Thyroid gland (tissue), 4 donors: ENCODE data around the gene FOXB2.

ENCODE experiments used
- CTCF ChIP-seq, 6 experiments: fragments of 200-600 bp in 3 of 6; fragments of 450-650 bp in 3 of 6; sonication (generic) in 3 of 6; IDR thresholded peaks; one replicate each; pipeline ENCODE4 v1.5.1; 2016 to 2019; ENCODE audit warnings: antibody characterized with exemption in 6 of 6, mild to moderate bottlenecking in 2 of 6, inconsistent platforms in 1 of 6, moderate library complexity in 1 of 6
- POLR2A ChIP-seq, 2 donors: fragments of 450-650 bp; IDR thresholded peaks; one replicate each; pipeline ENCODE4 v1.6.1; 2017; ENCODE audit warnings: antibody characterized with exemption in 2 of 2, mild to moderate bottlenecking in 2 of 2, moderate library complexity in 1 of 2

DNA sequence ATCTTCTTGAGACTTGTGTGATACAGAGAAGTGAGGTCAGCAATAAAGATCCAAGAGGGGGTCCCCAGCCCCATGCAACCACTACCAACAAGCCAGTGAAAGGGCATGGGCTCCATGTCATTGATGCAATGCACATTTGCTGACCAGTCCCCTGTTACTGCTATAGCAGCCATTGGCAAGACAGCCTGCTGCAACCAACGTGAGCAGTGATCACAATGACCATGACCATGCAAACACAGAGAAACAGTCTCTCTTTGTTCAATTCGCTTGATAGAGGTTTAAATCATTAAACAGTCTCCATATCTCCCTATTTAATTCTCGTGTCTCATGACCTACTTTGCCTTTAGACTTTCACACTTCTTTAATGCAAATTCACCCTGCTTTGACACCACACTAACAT, 30.0 kb upstream of the FOXB2 start:
- TF ChIP-seq POLR2A (IDR thresholded peaks at IDR 0.05) = no peak
- TF ChIP-seq CTCF (IDR thresholded peaks at IDR 0.05) = no peak
